CD4-positive, alpha-beta T cell treated with Interleukin-10 for 1 hour (primary cell): Measurements from ENCODE around the gene CHPF.

Experiments
- DNase-seq: peaks from one replicate; pipeline ENCODE4 v3.0.0-alpha.2; 2020

The CHPF gene

DNA sequence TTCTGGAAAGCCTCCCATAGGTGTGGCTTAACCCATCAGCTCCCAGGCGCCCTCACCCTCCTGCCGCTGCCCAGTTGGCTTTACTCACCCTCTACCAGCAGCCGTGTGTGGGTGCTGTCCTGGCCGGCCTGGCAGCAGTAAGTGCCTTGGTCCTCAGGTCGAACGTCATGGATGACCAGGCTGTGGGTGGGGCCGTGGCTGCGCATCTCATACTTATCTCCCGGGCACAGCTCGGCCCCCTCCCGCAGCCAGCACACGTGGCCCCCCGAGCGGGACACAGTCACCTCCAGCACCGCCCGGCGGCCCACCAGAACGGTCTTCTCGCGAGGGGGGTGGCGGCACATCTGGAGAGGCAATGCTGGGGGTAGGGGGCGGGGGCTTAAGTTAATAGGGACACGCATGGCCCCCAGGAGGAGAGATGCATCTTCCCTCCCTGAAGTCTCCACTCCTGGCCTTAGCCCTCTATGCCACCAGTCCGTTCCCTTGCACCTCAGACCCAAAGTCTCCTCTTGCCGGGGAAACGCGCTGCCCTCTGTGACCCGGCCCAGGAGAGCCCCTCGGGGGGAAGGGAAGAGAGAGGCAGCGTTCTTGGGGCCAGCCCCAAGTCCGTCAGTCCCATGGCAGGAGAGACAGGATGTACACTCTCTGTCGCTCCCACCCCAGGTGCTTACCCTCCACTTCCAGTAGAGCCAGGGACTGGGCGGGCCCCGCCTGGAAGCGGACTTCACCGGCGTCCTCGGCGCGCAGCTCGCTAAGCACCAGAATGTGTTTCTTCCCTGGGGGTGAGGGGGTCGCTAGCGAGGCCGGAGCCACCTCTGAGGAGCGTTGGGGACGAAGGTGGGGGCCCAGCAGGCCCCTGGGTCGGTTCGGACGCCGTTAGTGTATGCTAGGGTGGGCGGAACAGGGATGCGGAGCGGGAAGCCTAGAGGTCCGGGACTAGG lies 8.1 kb upstream of the CHPF start:
- peak; percentile 23 for DNase-seq

DNA sequence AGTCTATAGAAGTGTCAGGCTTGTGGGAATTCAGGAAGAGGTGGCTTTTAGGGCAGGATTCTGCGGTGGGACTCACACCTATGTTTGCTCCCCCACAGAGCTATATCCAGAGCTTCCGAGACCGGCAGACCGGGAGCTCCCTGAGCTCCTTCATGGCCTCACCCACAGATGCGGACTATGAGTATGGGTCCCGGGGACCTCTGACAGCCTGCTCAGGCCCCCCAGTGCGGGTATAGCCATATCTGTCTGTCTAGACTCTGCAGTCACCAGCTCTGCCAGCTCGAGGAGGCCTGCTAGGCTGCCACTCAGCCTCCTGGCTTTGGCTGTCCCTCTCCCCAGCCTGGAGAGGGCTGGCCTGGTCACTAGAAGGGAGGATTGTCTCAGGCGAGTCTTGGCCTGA lies 6.0 kb upstream of the CHPF start:
- no peak for DNase-seq

DNA sequence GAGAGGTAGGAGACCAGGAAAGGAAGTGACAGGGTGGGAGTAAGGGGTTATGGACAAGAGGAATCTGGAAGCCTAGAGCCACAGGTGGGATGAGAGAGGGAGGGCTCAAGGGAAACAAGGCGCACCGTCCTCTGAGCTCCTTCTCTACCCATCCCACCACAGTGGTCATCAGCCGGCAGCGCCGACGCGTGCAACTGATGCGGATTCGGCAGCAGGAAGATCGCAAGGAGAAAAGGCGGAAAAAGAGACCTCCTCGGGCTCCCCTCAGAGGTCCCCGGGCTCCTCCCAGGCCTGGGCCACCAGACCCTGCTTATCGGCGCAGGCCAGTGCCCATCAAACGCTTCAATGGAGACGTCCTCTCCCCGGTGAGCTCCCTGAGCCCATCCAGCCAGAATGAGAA lies 5.4 kb upstream of the CHPF start:
- DNase-seq: no peak

- no peak for DNase-seq
These were observed 4.0 kb upstream of the CHPF start for GRCh38 chr2:219547621-219548020.

DNA sequence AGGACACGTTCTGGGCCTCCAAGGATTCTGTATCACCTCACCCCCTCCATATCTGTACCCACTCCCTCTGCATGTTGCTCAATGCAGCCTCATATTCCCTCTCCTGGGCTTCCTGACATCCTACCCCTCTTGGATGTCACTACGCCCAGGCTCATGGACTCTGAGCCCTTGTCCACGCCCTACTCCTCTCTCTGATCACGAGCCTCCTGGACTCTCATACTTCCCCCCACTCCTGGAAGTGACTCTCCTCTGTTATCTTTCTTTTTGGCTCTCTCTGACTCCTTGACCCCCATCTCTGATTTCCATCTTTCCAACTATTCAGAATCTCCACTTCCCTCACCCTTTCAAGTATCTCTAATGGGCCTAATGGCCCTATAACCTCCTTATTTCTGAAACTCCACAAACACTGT lies 2.3 kb upstream of the CHPF start:
- no peak for DNase-seq

DNA sequence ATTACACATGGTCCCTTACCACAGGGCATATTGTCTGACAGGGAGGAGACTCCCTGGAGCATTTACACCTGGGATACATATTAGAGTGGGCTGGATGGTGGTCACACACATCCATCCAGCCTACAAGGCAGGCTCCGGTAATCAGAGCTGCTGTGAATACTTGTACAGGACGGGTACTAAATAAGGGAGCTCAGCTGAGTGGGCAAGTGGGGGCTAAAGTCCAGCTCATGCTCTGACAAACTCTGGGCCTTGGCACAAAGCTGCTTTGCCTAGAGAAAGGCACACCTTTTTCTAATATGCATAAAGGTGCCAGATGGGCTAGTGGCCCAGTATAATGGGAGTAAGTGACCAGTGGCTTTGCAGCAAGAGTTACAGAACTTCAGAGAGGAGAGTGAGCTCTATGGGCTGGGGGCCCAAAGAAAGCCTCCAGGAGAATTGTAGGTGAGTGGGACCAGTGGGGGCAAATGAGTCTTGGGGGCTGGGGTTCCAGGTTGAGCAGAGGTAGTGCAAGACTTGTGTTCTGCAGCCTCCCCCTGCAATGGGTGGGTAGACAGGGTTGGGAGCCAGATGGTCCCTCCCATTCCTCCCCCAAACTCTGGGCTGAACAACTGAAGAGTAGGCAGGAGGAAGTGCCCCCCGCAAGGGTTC lies 1.8 kb upstream of the CHPF start:
- DNase-seq: no peak

GRCh38 chr2:219544567-219544966 lies 958 bp upstream of the CHPF start:
- DNase-seq: no peak

GRCh38 chr2:219542931-219543595 lies 546 bp downstream of the CHPF start:
- peak; percentile 14 for DNase-seq

GRCh38 chr2:219541611-219542180 lies 1.9 kb downstream of the CHPF start:
- DNase-seq: peak; percentile 91

GRCh38 chr2:219540784-219541504 lies 2.7 kb downstream of the CHPF start:
- no peak for DNase-seq

GRCh38 chr2:219539926-219540678 lies 3.5 kb downstream of the CHPF start:
- DNase-seq: no peak

GRCh38 chr2:219538956-219539788 lies 4.4 kb downstream of the CHPF start:
- DNase-seq: no peak

GRCh38 chr2:219538504-219538951 lies 5.1 kb downstream of the CHPF start:
- DNase-seq: no peak

DNA sequence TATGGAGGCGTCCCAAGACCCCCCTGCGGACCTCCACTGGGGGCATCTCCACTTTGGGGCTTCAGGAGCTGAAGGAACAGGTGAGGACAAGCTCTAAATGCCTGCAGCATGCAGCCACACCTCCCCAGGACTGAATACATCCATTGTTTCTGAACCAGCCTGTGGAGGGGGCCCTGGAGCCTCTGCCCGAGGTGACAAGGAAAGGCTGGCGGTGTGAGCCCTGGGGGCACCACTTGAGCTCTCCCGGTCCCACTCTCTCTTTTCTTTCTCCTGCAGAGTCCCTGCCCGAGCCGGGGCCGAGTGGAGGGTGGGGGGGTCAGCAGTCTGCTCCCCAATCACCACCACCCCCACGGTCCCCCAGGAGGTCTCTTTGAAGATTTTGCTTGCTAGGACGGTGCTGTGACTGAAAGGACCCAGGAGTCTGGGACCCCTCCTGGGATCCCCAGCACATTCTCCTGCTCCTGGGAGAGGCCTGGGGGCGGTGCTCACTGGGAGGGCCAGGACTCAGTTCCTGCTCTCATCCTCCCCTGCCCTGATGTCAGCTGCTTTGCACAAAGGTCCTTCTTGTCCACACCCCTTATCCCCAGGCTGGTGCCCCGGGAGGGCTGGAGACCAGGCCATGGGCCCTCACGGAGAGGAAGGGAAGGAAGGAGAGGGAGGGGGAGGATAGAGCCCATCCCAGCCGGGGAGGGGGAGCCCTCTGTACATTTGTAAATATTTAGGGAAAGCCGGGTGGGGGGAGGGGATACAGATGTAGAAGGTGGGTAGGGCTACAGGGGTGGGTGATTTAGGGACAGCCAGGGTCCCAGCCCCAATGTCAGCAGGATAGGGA lies 5.7 kb downstream of the CHPF start:
- DNase-seq: no peak

DNA sequence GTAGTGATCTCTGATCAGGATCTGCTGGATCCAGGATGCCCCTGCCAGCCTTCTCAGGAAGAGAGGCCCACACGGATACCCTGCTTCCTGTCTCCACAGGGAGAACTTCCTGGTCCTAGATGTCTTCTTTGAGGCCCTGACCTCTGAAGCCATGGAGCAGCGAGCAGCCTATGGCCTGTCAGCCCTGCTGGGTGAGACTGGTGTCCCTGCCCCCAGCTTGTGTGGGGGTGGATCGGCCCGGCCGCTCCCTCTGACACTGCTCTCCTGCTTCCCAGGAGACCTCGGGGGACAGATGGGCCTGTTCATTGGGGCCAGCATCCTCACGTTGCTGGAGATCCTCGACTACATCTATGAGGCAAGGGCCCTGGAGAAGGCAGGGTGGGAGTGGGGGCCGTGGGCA lies 6.6 kb downstream of the CHPF start:
- DNase-seq: no peak

DNA sequence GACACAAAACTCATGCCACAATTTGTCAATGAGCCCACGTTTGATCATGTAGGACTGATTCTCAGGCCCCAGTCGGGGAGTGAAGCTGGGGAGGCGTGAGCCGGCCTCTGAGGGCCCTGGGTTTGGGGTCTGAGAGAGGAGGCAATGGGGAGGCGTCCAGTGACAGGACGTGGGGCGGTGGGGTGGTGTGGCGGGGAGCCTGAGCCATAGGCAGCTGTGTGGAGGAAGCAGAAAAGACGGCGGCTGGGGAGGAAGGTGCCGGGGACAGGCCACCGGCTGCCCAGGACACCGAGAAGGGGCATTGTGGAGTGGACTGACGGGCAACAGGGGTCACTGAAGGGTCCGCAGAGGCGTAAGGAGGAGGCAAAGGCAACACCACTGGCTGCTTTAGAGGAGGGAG lies 7.2 kb downstream of the CHPF start:
- DNase-seq: no peak

DNA sequence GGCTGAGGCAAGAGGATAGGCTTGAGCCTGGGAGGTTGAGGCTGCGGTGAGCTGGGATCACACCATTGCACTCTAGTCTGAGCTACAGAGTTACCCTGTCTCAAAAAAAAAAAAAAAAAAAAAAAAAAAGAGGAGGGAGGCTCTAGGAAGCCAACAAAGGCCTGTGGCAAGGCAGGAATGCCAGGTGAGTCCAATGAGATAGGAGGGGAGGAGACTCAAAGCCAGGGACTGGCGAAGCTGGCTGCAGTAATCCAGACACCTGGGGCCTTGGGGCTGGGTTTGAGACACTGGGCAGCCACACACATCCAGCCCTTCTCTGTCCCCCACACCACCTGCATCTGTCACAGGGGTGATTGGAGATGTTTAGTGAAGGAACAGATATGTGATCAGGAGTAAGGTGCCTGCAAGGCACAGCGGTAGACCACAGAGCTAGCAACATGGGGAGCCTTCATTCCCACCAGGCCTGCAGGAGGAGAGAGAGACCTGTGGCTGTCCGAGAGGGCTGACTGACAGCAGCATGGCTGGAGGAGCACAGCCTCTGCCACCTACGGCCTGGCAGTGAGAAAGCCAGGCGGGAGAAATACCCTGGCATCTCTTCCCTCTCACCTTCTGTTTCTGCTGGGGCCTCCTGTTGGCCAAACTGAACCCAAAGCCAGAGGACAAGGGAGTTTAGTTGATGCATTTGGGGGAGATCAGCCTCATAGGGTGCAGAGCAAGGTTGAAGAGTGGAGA lies 9.5 kb downstream of the CHPF start:
- DNase-seq: no peak

GRCh38 chr2:219532378-219532649 lies 11.3 kb downstream of the CHPF start:
- no peak for DNase-seq

DNA sequence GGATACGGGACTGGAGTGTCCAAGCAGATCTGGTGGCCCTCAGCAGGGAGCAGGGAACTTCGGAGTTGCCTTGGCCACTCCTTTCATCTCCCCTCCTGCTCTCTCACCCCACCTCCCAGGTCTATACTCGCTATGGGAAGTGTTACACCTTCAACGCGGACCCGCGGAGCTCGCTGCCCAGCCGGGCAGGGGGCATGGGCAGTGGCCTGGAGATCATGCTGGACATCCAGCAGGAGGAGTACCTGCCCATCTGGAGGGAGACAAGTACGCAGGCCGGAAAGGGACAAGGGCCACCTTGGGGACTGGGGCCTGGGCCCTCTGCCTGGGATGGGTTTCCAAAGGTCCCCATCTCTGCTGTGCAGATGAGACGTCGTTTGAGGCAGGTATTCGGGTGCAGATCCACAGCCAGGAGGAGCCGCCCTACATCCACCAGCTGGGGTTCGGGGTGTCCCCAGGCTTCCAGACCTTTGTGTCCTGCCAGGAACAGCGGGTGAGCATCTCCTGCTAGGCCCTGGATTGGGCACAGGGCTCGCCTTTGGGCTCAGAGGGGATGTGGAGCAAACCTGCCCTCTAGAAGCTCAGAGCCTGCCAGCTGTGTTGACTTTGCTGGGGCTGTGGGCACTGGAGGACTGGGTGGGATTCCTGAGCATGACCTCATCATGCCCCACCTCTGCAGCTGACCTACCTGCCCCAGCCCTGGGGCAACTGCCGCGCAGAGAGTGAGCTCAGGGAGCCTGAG lies 11.8 kb downstream of the CHPF start:
- no peak for DNase-seq
